IMR-90 (cell line): Measurements from ENCODE around the gene CDR2. TPM values are rescaled to one million over a fixed set of nuclear protein-coding genes. Genes with fewer than 3 reads are reported as not detected.

Source experiments
- ATAC-seq: fragments of 200-7000 bp; cut with Tn5 transposase; 2 replicates; pipeline ENCODE4 v1.9.1; 2020; ENCODE audit warnings: low read depth, mild to moderate bottlenecking, moderate library complexity
- BruUV-seq: library from RNA; stranded (reverse); fragments of 400-500 nt; replicated peaks from 2 replicates; lab custom pipeline; 2021; lab: Mats Ljungman, UMichigan
- CTCF ChIA-PET: fragments of 300-600 bp; formaldehyde crosslinking; extraction: SDS; loops from one replicate; lab custom pipeline; 2021; ENCODE audit warnings: antibody characterized with exemption; lab: Yijun Ruan, JAX
- POLR2A ChIA-PET: fragments of 300-600 bp; sonication (Branson Sonifier 250); formaldehyde crosslinking; loops from one replicate; lab custom pipeline; 2022; ENCODE audit warnings: antibody characterized with exemption; ENCODE audit not compliant: unreplicated experiment; lab: Charles Lee
- DNase-seq: peaks from one replicate; pipeline ENCODE4 v3.0.0; 2013
- H2AFZ ChIP-seq: replicated peaks from 2 replicates; pipeline ENCODE3; 2013; ENCODE audit warnings: low read length, mild to moderate bottlenecking; ENCODE audit not compliant: poor library complexity
- H2AK5ac ChIP-seq: 2 replicates; pipeline ENCODE4 v1.6.1; 2013; ENCODE audit warnings: low read depth, low read length, inconsistent platforms
- H2AK9ac ChIP-seq: replicated peaks from 2 replicates; pipeline ENCODE3; 2013; ENCODE audit warnings: mild to moderate bottlenecking, low read depth, low read length, moderate library complexity; ENCODE audit not compliant: poor library complexity
- H2BK120ac ChIP-seq: 2 replicates; pipeline ENCODE4 v1.6.1; 2013; ENCODE audit warnings: low read depth, low read length, inconsistent platforms
- H2BK15ac ChIP-seq: 3 replicates; pipeline ENCODE4 v1.6.1; 2013; ENCODE audit warnings: low read depth, low read length, inconsistent platforms
- H2BK20ac ChIP-seq: 2 replicates; pipeline ENCODE4 v1.6.1; 2013; ENCODE audit warnings: low read depth, mild to moderate bottlenecking, inconsistent platforms, low read length, moderate library complexity
- H2BK5ac ChIP-seq: 2 replicates; pipeline ENCODE4 v1.6.1; 2013; ENCODE audit warnings: mild to moderate bottlenecking, low read depth, low read length, inconsistent platforms; ENCODE audit not compliant: poor library complexity, severe bottlenecking
- H3K14ac ChIP-seq: replicated peaks from 2 replicates; pipeline ENCODE4 v1.6.1; 2013; ENCODE audit warnings: low read depth, low read length, inconsistent platforms
- H3K18ac ChIP-seq: 2 replicates; pipeline ENCODE4 v1.6.1; 2013; ENCODE audit warnings: low read depth, low read length, control low read depth
- H3K23ac ChIP-seq: 2 replicates; pipeline ENCODE4 v1.6.1; 2013; ENCODE audit warnings: low read depth, low read length, inconsistent platforms
- H3K27ac ChIP-seq: 2 replicates; pipeline ENCODE4 v1.5.1; 2013; ENCODE audit warnings: mild to moderate bottlenecking, control low read depth, low read length; ENCODE audit not compliant: insufficient read depth
- H3K27me3 ChIP-seq: 2 replicates; pipeline ENCODE4 v1.6.1; 2013; ENCODE audit warnings: low read length; ENCODE audit not compliant: control insufficient read depth, insufficient read depth
- H3K36me3 ChIP-seq: 2 replicates; pipeline ENCODE4 v1.6.1; 2013; ENCODE audit warnings: low read length, mixed read lengths; ENCODE audit not compliant: control insufficient read depth, insufficient read depth
- H3K4ac ChIP-seq: 2 replicates; pipeline ENCODE4 v1.6.1; 2013; ENCODE audit warnings: low read depth, low read length, inconsistent platforms
- H3K4me1 ChIP-seq: 2 replicates; pipeline ENCODE4 v1.6.1; 2013; ENCODE audit warnings: low read length, mixed read lengths; ENCODE audit not compliant: control insufficient read depth, insufficient read depth
- H3K4me2 ChIP-seq: 2 replicates; pipeline ENCODE4 v1.6.1; 2013; ENCODE audit warnings: low read depth, mild to moderate bottlenecking, control low read depth, low read length, moderate library complexity
- H3K4me3 ChIP-seq: 2 replicates; pipeline ENCODE4 v1.5.1; 2013; ENCODE audit warnings: low read depth, mild to moderate bottlenecking, control low read depth, low read length, moderate library complexity; ENCODE audit not compliant: insufficient read depth
- H3K56ac ChIP-seq: 2 replicates; pipeline ENCODE4 v1.6.1; 2013; ENCODE audit warnings: low read length, inconsistent platforms; ENCODE audit not compliant: insufficient read depth; ENCODE audit errors: extremely low read depth
- H3K79me1 ChIP-seq, 2 experiments: 2 replicates each; pipeline ENCODE4 v1.6.1; 2013; ENCODE audit warnings: low read length in 2 of 2, inconsistent platforms in 1 of 2, low read depth in 1 of 2
- H3K9ac ChIP-seq: 2 replicates; pipeline ENCODE4 v1.6.1; 2013; ENCODE audit warnings: low read depth, low read length, control low read depth
- H3K9me1 ChIP-seq: 2 replicates; pipeline ENCODE4 v1.6.1; 2013; ENCODE audit warnings: low read length, inconsistent platforms; ENCODE audit not compliant: insufficient read depth
- H3K9me3 ChIP-seq: 2 replicates; pipeline ENCODE4 v1.6.1; 2013; ENCODE audit warnings: low read length; ENCODE audit not compliant: control insufficient read depth, insufficient read depth
- H4K20me1 ChIP-seq: 2 replicates; pipeline ENCODE4 v1.6.1; 2013; ENCODE audit warnings: low read length, inconsistent platforms; ENCODE audit not compliant: insufficient read depth
- H4K5ac ChIP-seq: 2 replicates; pipeline ENCODE4 v1.6.1; 2013; ENCODE audit warnings: mild to moderate bottlenecking, low read depth, low read length, control low read depth
- H4K8ac ChIP-seq, 2 experiments: 2 replicates each; pipeline ENCODE4 v1.6.1; 2013; ENCODE audit warnings: low read depth in 2 of 2, low read length in 2 of 2, control low read depth in 1 of 2, inconsistent platforms in 1 of 2
- H4K91ac ChIP-seq: 2 replicates; pipeline ENCODE4 v1.6.1; 2013; ENCODE audit warnings: low read depth, low read length, inconsistent platforms; ENCODE audit not compliant: insufficient read depth
- BHLHE40 ChIP-seq: fragments of 150-350 bp; IDR thresholded peaks from 2 replicates; pipeline ENCODE4 v1.6.1; 2016; ENCODE audit warnings: mild to moderate bottlenecking, low read depth, low read length
- CTCF ChIP-seq: conservative IDR thresholded peaks from 2 replicates; pipeline ENCODE4 v1.5.1; 2012; ENCODE audit warnings: mild to moderate bottlenecking, low read depth, low read length, improper control_type of control experiment
- RAD21 ChIP-seq: IDR thresholded peaks from 2 replicates; pipeline ENCODE4 v1.6.1; 2012; ENCODE audit warnings: low read length, improper control_type of control experiment
- USF2 ChIP-seq: fragments of 150-350 bp; IDR thresholded peaks from 2 replicates; pipeline ENCODE4 v1.6.1; 2017; ENCODE audit warnings: mild to moderate bottlenecking, antibody characterized with exemption, low read length, low read depth
- WGBS, 2 experiments: methylation state at CpG; one replicate each; pipeline versions ENCODE4 v1.1.5 to v1.1.7; 2013; ENCODE audit warnings: missing lambda C conversion rate in 2 of 2; ENCODE audit not compliant: insufficient read length in 1 of 2; ENCODE audit errors: extremely low coverage in 2 of 2; 5-methylcytosine and 5-hydroxymethylcytosine counted together
- dilution Hi-C: fragments of 300-500 bp; cut with HindIII; formaldehyde crosslinking; loops from one replicate; pipeline ENCODE4 v1.14.3; 2018; ENCODE audit warnings: low sequenced_read_pairs; ENCODE audit not compliant: unreplicated experiment
- in situ Hi-C: fragments of 300-500 bp; cut with MboI; formaldehyde crosslinking; loops from 3 replicates; pipeline ENCODE4 v1.14.3; 2019; ENCODE audit warnings: low sequenced_read_pairs, inconsistent platforms, mixed read lengths
- intact Hi-C: fragments of 100-400 bp; cut with micrococcal nuclease; formaldehyde crosslinking; loops from 2 replicates; pipeline ENCODE4 v1.10.0; 2022
- polyA plus RNA-seq, 3 experiments: library from polyadenylated mRNA; depleted of rRNA; stranded (reverse); fragments of >200 nt; gene quantifications; 2 replicates each; pipeline ENCODE4 v1.2.3, GENCODE V29; 2012; ENCODE audit warnings: low replicate concordance in 1 of 3
- total RNA-seq: library from RNA; depleted of rRNA; stranded (reverse); fragments of >200 nt; gene quantifications from 2 replicates; pipeline ENCODE4 v1.2.3, GENCODE V29; 2012

CDR2 gene
- total and polyA plus RNA-seq, 2 of the 4 experiments (the other 2 are of a cell fraction): 37.7 to 48.4 TPM

- no TSS peak for BruUV-seq
- ChIA-PET CTCF (no interaction called here), POLR2A (no interaction called here)
- peak overlapping the region; percentile 81 for H4K91ac ChIP-seq
- no peaks in the 10 kb centered on the region for H3K27me3 ChIP-seq
- TF ChIP-seq BHLHE40 (no peak), RAD21 (no peak), CTCF (no peak), USF2 (peak; percentile 13; the same call in 1 of the 2 replicates)
- H3K9me3 ChIP-seq: no peaks in the 10 kb centered on the region
- peak overlapping the region; percentile 67 for H3K18ac ChIP-seq
- peak overlapping the region; percentile 37 for H3K56ac ChIP-seq
- H3K27ac ChIP-seq: peak overlapping the region; percentile 91
- no peak overlapping the region for H2BK20ac ChIP-seq
- H4K5ac ChIP-seq: peak overlapping the region; percentile 33
- peak overlapping the region; percentile 3 for H2BK120ac ChIP-seq
- H3K9me1 ChIP-seq: peaks cover 7% of the 10 kb centered on the region
- peak overlapping the region; percentile 97 for H3K9ac ChIP-seq
- H3K23ac ChIP-seq: peak overlapping the region; percentile 68
- H3K4me3 ChIP-seq: peak overlapping the region; percentile 66
- H3K4me2 ChIP-seq: peak overlapping the region; percentile 91
- H2AK9ac ChIP-seq: peak overlapping the region; percentile 29
- H3K4me1 ChIP-seq: peaks cover 13% of the 10 kb centered on the region
- peaks cover 53% of the 10 kb centered on the region for H4K20me1 ChIP-seq
- DNase-seq (no peak), ATAC-seq (no peak)
- H4K8ac ChIP-seq: peak overlapping the region; percentile 78 to 80
- 14% methylated on average over 3 of the region's 14 CpGs; no CpG with 5 or more reads in 1 of the 2 experiments for WGBS, 2 experiments
- peak overlapping the region; percentile 96 for H2AFZ ChIP-seq
- peaks cover 16% of the 10 kb centered on the region for H3K36me3 ChIP-seq
- peak overlapping the region; percentile 86 for H2BK5ac ChIP-seq
- peak overlapping the region; percentile 92 for H3K4ac ChIP-seq
- H3K14ac ChIP-seq: peak overlapping the region; percentile 98
- H2AK5ac ChIP-seq: peak overlapping the region; percentile 92
- intact Hi-C loops (no loop called here), dilution Hi-C loops (no loop called here), in situ Hi-C loops (no loop called here)
- H2BK15ac ChIP-seq: peak overlapping the region; percentile 69; the same call in 1 of the 3 replicates
- H3K79me1 ChIP-seq: peaks cover 6 to 38% of the 10 kb centered on the region in 2 experiments; a peak in 3 of 4 replicates
Observed at GRCh38 chr16:22372882-22373661, 1.3 kb downstream of the CDR2 start.
